ENCODE data around the gene GRIK4.
A peak's percentile ranks its signal among the peaks of the same experiment; 100 is the strongest.

Gene GRIK4

GRCh38 chr11:120789391-120789790 lies 277.8 kb downstream of the GRIK4 start:
- DNase-seq: no peak

DNA sequence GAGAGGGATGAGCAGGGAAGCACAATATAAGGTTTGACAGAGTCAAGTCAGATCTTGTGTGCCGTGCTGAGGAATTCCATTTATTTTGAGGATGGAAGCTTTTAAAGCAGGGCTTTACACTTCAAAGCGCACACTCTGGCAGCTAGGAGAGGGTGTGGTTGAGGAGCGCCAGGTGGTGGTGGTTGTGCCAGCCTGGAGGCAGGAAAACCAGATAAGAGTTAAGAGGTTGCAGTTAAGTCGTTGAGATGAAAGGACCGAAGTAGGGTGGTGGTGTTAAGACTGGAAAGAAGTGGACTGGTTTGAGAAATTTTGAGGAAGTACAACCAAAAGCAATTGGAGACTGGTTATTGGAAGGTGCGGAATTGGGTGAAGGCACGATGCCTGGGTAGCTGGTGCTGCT lies 280.8 kb downstream of the GRIK4 start:
- no peak for DNase-seq

- no peak for DNase-seq
These were observed 281.6 kb downstream of the GRIK4 start for GRCh38 chr11:120793150-120793549.

DNA sequence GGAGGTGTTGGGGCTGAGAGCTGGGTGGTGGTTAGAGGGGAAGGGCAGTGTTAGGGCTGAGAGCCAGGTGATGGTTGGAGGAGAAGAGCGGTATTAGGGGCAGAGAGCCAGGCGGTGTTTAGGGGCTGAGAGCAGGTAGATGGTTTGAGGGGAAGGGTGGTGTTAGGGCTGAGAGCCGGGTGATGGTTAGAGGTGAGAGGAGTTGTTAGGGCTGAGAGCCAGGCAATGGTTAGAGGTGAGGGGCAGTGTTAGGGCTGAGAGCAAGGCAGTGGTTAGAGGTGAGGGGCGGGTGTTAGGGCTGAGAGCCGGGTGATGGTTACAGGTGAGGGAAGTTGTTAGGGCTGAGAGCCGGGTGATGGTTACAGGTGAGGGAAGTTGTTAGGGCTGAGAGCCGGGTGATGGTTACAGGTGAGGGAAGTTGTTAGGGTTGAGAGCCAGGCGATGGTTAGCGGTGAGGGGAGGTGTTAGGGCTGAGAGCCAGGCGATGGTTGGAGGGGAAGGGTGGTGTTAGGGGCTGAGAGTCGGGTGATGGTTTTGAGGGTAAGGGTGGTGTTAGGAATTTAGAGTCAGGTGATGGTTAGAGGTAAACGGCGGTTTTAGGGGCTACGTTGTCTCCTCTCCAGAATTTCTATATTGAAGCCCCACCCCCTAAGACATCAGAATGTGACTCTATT lies 282.4 kb downstream of the GRIK4 start:
- no peak for DNase-seq

GRCh38 chr11:120794748-120795147 lies 283.2 kb downstream of the GRIK4 start:
- no peak for DNase-seq

GRCh38 chr11:120795185-120795584 lies 283.6 kb downstream of the GRIK4 start:
- DNase-seq: no peak

DNA sequence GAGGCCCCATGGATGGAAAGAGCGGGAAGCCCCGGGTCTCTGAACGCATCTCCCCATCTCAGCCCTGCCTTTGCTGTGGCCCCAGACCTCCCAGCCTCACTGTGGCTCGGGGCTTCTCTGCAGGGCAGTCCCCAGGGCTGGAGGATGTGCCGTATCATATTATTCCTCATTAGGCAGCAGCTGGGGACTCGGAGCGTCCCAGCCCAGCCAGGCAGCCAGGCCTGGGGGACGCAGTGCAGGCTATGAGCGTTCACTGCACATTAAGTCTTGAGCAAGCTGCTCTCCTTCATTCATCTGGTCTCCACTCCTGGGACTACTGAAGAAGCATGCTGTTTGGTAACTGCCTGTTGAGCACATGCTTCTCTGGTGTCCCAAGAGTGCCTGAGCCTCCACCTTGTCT lies 285.6 kb downstream of the GRIK4 start:
- no peak for DNase-seq

- no peak for DNase-seq
These were observed 287.3 kb downstream of the GRIK4 start for GRCh38 chr11:120798854-120799253.

GRCh38 chr11:120800206-120800605 lies 288.7 kb downstream of the GRIK4 start:
- no peak for DNase-seq

DNA sequence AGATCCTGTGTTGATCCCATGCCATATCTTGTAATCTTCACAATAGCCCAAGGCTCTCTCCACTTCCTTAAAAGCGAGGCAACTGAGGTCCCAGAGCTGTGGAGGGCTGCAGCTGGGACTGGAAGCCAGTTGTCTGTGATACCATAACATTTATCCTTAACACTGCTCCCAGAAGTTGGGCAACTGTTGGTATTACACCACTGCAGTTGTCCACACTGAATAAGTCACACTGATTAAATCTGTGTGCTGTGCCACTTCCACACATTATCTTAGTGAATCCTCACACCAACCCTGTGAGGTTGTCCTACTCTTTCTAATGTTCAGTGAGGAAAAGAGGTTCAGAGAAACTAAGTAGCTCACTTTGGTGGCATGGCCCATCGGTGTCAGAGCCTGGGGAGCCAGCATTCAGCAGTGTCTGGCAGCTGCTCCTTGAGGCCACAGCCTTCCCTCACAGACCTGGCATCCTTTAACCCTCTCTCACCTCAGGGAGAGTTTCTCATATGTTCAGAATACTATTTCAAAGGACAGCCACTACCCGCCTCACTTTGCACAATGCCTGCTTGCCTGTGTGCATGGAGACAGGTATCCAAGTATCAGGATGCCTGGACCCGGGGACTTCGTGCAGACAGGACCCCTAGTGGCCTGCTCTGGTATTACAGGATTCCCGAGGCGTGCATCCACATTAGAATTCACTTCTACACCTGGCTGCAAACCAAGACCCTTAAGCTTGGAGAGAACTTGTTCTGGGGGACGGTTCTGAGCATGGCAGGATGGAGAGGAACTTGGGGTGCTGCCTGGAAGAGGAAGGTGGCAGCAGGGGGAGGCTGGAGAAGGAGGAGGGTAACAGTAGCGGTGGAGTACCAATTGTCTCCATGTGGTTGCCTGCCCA lies 290.5 kb downstream of the GRIK4 start:
- peak; percentile 18 to 37 for DNase-seq

- DNase-seq: no peak
These were observed 294.5 kb downstream of the GRIK4 start for GRCh38 chr11:120805960-120806555.

DNA sequence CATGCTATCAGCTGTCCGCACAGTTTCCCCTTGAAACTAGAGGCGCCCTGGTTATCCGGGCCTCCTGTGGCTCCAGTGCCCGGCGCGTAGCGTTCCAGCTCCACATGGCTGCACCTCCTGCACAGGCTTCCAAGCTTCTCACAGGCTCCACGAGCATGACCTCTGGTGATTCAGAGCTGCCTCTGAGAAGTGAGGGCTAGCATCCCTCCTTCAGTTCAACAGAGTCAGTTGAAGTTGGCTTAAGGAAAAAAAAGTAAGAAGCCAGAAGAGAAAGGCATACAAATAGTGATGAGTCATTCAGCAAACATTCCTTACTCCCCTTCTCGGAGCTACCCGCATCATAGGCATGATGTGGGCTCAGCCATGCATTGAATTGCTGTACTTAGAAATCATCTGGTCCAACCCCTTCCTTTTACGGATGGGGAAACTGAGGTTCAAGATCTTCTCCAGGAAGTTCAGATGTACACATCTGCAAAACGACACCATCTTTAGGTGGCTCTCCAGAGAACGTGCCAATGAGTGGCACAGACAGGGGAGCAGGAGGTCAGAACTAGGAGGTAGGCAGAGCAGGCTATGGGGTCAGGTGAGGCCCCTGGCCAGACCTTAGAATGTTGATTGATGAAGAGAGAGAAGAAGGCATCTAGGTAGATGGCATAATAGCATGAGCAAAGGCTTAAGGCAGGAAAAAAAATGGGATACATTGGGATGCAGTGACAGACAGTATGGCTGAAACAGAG lies 296.0 kb downstream of the GRIK4 start:
- DNase-seq: no peak

GRCh38 chr11:120808616-120809050 lies 297.1 kb downstream of the GRIK4 start:
- no peak for DNase-seq

DNA sequence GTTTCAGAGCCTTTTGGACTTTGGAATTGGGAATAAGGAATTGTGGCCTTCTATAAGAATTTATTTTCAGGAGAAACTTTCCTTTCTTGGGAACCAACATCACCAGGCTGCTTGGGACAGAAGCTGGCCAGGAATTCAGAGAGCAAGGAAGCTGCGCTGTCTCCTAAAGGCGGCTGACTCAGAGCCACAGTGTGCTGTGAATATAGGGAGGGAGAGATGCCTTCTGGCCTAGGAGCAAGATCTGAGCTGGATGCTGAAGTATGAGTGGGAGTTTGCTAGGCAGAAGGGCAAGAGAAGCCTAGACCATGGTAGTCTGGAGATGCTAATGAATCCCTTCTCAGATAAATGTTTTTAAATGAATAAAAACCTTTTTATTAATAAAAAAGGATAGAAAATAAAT lies 298.7 kb downstream of the GRIK4 start:
- no peak for DNase-seq

DNA sequence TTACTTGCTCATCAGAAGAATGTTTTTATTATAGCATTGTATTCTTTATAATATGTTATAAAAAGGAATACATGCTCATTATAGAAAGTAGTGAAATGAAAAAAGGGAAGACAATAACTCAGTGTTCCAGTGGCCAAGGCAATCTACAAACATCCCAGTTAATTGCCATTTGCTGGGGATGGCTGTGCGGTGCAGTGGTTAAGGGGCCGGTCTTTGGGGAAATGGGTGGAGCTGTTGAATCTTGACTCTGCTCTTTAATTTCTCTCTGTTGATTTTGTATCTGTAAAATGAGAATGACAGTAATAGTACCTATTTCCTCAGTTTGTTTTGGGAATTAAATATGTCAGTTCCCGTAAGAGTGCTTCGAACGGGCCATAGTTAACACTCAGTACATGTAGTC lies 299.7 kb downstream of the GRIK4 start:
- DNase-seq: no peak

GRCh38 chr11:120811731-120812130 lies 300.2 kb downstream of the GRIK4 start:
- DNase-seq: no peak

- DNase-seq: no peak
These were observed 303.2 kb downstream of the GRIK4 start for GRCh38 chr11:120814531-120815318.

DNA sequence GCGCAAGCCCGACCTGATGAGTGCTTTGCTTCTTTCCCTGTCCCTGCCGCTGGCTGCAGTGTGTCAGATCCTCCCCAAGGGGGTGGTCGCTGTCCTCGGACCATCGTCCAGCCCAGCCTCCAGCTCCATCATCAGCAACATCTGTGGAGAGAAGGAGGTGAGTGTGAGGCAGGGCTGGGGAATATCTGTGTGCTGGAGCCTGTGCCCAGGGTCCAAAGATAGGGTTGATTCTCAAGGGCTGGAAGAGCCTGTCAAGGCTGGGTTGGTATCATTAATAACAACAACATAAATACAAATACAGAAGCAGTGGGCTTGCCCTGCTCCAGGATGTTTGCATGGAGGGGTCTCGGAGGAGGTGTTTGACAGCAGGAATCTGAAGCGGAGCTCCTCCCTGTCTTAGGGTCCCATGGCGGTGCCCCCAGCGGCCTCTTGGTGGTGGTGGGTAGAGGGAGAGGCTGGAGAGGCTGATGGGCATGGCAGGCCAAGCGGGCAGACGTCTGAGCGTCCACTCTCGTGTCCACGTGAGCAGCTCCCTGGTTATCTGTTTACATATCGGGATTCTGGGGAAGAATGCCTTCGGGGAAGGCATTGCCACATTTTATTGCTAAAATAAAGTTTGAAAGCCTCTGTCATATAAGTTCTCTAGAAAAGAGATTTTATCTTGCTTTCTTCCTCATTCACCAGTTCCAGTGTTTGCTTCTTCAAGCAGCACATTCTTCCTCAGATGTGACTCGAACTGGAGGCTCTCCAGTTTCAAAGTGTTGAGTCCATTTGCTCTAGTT lies 304.0 kb downstream of the GRIK4 start:
- DNase-seq: no peak

DNA sequence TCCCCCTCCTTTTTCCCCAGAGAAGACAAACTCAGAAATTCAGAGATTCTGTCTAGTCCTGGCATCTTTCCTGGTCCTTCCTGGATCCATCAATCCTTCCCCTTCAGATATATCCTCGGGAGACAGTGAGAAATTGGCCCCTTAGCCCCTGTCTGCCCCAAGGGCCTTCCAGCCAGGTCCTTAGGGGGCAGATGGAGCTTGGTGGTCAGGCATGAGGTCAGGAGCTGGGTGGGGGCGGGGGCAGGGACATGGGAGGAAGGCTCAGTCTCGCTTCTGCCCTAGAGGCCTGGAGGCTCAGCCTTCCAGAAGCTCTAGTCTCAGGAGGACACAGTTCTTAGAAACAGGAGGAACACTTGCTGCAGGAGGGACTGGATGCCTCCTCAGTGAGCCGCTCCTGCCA lies 304.6 kb downstream of the GRIK4 start:
- no peak for DNase-seq

- DNase-seq: no peak
These were observed 305.2 kb downstream of the GRIK4 start for GRCh38 chr11:120816711-120817110.

DNA sequence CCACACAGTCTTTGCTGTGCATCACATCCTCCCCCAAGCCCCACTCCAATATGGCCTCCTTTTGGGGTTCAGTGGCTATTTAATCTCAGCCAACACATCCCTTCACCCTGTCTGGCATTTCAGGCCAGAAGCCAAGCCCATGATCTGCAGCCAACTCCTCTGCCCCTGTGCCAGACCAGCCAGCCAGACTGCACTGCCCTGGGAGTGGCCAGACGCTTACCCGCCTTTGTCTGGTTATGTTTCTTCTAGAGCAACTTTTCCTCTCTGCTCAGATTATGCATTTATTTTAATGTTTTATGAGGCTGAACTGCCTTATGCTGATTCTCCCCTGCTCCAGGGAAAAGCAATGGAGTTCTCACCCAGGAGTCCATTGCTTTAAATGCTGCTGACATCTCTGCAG lies 305.6 kb downstream of the GRIK4 start:
- DNase-seq: no peak

DNA sequence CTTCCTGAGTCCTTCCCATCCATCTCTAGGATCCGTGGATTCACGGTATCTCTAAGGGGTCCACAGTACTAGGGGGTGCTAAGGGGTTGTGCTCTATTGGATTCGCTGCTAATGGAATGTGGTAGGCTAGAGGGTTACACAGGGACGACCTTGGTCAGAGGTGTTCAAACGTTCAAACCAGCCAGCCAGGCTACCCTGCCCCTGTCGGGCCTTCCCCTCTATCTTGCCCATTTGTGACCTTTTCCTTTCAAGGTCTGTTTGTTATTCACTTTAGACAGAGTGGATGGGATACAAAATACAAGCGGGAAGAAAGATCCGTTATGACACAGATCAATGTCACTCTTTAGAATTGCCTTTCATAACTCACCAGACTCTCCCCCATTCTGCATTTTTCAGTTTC lies 306.5 kb downstream of the GRIK4 start:
- no peak for DNase-seq
